ENCODE data around the gene HSPA13. TPM values are rescaled to one million over a fixed set of nuclear protein-coding genes. Genes with fewer than 3 reads are reported as not detected.

HSPA13 gene
- total RNA-seq, 3 donors from 2014 or later (not counting 1 experiment from before 2014, with no cell fraction given): 17.0 to 23.8 (median 22.7) TPM

GRCh38 chr21:14401217-14401616, 18.3 kb upstream of the HSPA13 start:
- Histone ChIP-seq H3K4me3 (ENCODE audit: low read length) (no peak overlapping the region), H3K27me3 (ENCODE audit: control insufficient read depth, insufficient read depth, low read length) (no peaks in the 10 kb centered on the region), H3K9me3 (ENCODE audit: control insufficient read depth, insufficient read depth, low read length) (no peaks in the 10 kb centered on the region), H3K4me1 (ENCODE audit: control insufficient read depth, insufficient read depth, low read length) (no peaks in the 10 kb centered on the region), H3K36me3 (ENCODE audit: control insufficient read depth, insufficient read depth, low read length) (no peaks in the 10 kb centered on the region), H3K27ac (ENCODE audit: low read length) (no peak overlapping the region)
- TF ChIP-seq, protein P1, sequence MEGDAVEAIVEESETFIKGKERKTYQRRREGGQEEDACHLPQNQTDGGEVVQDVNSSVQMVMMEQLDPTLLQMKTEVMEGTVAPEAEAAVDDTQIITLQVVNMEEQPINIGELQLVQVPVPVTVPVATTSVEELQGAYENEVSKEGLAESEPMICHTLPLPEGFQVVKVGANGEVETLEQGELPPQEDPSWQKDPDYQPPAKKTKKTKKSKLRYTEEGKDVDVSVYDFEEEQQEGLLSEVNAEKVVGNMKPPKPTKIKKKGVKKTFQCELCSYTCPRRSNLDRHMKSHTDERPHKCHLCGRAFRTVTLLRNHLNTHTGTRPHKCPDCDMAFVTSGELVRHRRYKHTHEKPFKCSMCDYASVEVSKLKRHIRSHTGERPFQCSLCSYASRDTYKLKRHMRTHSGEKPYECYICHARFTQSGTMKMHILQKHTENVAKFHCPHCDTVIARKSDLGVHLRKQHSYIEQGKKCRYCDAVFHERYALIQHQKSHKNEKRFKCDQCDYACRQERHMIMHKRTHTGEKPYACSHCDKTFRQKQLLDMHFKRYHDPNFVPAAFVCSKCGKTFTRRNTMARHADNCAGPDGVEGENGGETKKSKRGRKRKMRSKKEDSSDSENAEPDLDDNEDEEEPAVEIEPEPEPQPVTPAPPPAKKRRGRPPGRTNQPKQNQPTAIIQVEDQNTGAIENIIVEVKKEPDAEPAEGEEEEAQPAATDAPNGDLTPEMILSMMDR (IDR thresholded peaks at IDR 0.05): no peak
- H3K27me3 Mint-ChIP-seq (ENCODE audit: low read depth in 2 of 2): peaks cover 0 to 6% of the 10 kb centered on the region in 2 donors
- no peaks in the 10 kb centered on the region for H3K36me3 Mint-ChIP-seq
- ATAC-seq (no peak), DNase-seq (no peak)
- H3K4me3 Mint-ChIP-seq: no peak overlapping the region
- H3K9me3 Mint-ChIP-seq: no peaks in the 10 kb centered on the region
- H3K4me1 Mint-ChIP-seq: no peaks in the 10 kb centered on the region
- no peak overlapping the region for H3K27ac Mint-ChIP-seq
- intact Hi-C loops (cut with micrococcal nuclease): loop anchor here (10.0 kb wide), 1 partner anchor 374 kb away; no protein-coding TSS in a partner anchor
- WGBS (ENCODE audit: insufficient coverage): 70% methylated on average over 1 of the region's 1 CpG

DNA sequence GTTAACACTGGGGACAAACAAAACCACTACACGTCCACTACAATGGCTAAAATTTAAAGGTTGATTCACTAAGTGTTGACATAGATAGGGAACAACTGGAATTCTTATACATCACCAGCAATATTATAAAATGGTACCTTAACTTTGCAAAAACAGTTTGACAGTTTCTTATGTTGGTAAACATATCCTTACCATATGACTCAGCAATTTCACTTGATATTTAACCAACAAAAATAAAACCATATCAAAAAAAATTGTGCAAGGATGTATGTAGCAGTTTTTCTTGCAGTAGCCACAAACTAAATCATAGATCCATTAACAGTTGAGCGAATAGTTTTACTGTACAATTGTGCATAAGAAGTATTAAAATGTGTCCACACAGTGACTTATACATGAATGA, 5.3 kb upstream of the HSPA13 start:
- no peaks in the 10 kb centered on the region for H3K9me3 ChIP-seq (ENCODE audit: control insufficient read depth, insufficient read depth, low read length)
- H3K36me3 ChIP-seq (ENCODE audit: control insufficient read depth, insufficient read depth, low read length): no peaks in the 10 kb centered on the region
- peaks cover 9 to 10% of the 10 kb centered on the region in 2 donors for H3K4me1 Mint-ChIP-seq
- no peaks in the 10 kb centered on the region for H3K9me3 Mint-ChIP-seq
- DNase-seq (no peak), ATAC-seq (no peak)
- no peak overlapping the region for H3K4me3 ChIP-seq (ENCODE audit: low read length)
- no peak overlapping the region for H3K4me3 Mint-ChIP-seq
- TF ChIP-seq, protein P1 (IDR thresholded peaks at IDR 0.05): no peak
- peaks cover 4 to 18% of the 10 kb centered on the region in 2 donors for H3K27me3 Mint-ChIP-seq (ENCODE audit: low read depth in 2 of 2)
- no peak overlapping the region for H3K27ac ChIP-seq (ENCODE audit: low read length)
- no CpG with 5 or more reads among the region's 2 CpGs for WGBS (ENCODE audit: insufficient coverage)
- no peaks in the 10 kb centered on the region for H3K27me3 ChIP-seq (ENCODE audit: control insufficient read depth, insufficient read depth, low read length)
- H3K27ac Mint-ChIP-seq: no peak overlapping the region
- intact Hi-C loops (cut with micrococcal nuclease): no loop called here
- no peaks in the 10 kb centered on the region for H3K36me3 Mint-ChIP-seq
- no peaks in the 10 kb centered on the region for H3K4me1 ChIP-seq (ENCODE audit: control insufficient read depth, insufficient read depth, low read length)

DNA sequence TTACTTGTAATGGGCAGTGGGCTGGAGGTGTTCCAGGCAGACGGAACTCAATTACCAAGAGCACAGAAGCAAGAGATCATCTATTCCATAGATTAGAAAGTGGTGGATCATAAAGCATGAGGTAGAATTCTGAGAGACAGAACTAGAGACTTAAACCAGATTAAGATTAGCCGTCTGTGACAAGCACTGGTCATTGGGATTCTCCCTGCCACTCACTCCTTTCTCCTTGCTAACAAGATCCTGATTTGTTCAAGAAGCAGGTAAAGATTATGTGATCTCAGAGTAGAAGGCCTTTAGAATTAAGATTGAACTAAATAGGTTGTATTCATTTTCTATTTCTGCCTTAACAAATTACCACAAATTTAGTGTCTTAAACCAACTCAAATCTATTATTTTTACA, 1.5 kb upstream of the HSPA13 start:
- Mint-ChIP-seq H3K36me3 (no peaks in the 10 kb centered on the region), H3K9me3 (no peaks in the 10 kb centered on the region), H3K27me3 (ENCODE audit: low read depth in 2 of 2) (peaks cover 0 to 6% of the 10 kb centered on the region in 2 donors), H3K4me3 (peak overlapping the region; percentile 100), H3K27ac (peak overlapping the region; percentile 100), H3K4me1 (peaks cover 23 to 24% of the 10 kb centered on the region in 2 donors)
- no peaks in the 10 kb centered on the region for H3K27me3 ChIP-seq (ENCODE audit: control insufficient read depth, insufficient read depth, low read length)
- H3K4me3 ChIP-seq (ENCODE audit: low read length): no peak overlapping the region
- TF ChIP-seq, protein P1 (IDR thresholded peaks at IDR 0.05): no peak
- ATAC-seq (no peak), DNase-seq (peak in 1 of 2 donors; percentile 6)
- no peaks in the 10 kb centered on the region for H3K9me3 ChIP-seq (ENCODE audit: control insufficient read depth, insufficient read depth, low read length)
- intact Hi-C loops (cut with micrococcal nuclease): loop anchor here (5.0 kb wide), 2 partner anchors 163 to 1348 kb away; partner anchors contain the start of gene SAMSN1
- no peaks in the 10 kb centered on the region for H3K4me1 ChIP-seq (ENCODE audit: control insufficient read depth, insufficient read depth, low read length)
- no peak overlapping the region for H3K27ac ChIP-seq (ENCODE audit: low read length)
- WGBS (ENCODE audit: insufficient coverage): 100% methylated on average over 2 of the region's 2 CpGs
- no peaks in the 10 kb centered on the region for H3K36me3 ChIP-seq (ENCODE audit: control insufficient read depth, insufficient read depth, low read length)

Data from natural killer cell (primary cell).